IMR-90 (cell line): Measurements from ENCODE around the gene MCF2L. TPM values are rescaled to one million over a fixed set of nuclear protein-coding genes. Genes with fewer than 3 reads are reported as not detected.

Source experiments
- ATAC-seq: fragments of 200-7000 bp; cut with Tn5 transposase; 2 replicates; pipeline ENCODE4 v1.9.1; 2020; ENCODE audit warnings: low read depth, mild to moderate bottlenecking, moderate library complexity
- BruUV-seq: library from RNA; stranded (reverse); fragments of 400-500 nt; replicated peaks from 2 replicates; lab custom pipeline; 2021; lab: Mats Ljungman, UMichigan
- CTCF ChIA-PET: fragments of 300-600 bp; formaldehyde crosslinking; extraction: SDS; loops from one replicate; lab custom pipeline; 2021; ENCODE audit warnings: antibody characterized with exemption; lab: Yijun Ruan, JAX
- POLR2A ChIA-PET: fragments of 300-600 bp; sonication (Branson Sonifier 250); formaldehyde crosslinking; loops from one replicate; lab custom pipeline; 2022; ENCODE audit warnings: antibody characterized with exemption; ENCODE audit not compliant: unreplicated experiment; lab: Charles Lee
- DNase-seq: peaks from one replicate; pipeline ENCODE4 v3.0.0; 2013
- H2AFZ ChIP-seq: replicated peaks from 2 replicates; pipeline ENCODE3; 2013; ENCODE audit warnings: low read length, mild to moderate bottlenecking; ENCODE audit not compliant: poor library complexity
- H2AK5ac ChIP-seq: 2 replicates; pipeline ENCODE4 v1.6.1; 2013; ENCODE audit warnings: low read depth, low read length, inconsistent platforms
- H2AK9ac ChIP-seq: replicated peaks from 2 replicates; pipeline ENCODE3; 2013; ENCODE audit warnings: mild to moderate bottlenecking, low read depth, low read length, moderate library complexity; ENCODE audit not compliant: poor library complexity
- H2BK120ac ChIP-seq: 2 replicates; pipeline ENCODE4 v1.6.1; 2013; ENCODE audit warnings: low read depth, low read length, inconsistent platforms
- H2BK15ac ChIP-seq: 3 replicates; pipeline ENCODE4 v1.6.1; 2013; ENCODE audit warnings: low read depth, low read length, inconsistent platforms
- H2BK20ac ChIP-seq: 2 replicates; pipeline ENCODE4 v1.6.1; 2013; ENCODE audit warnings: low read depth, mild to moderate bottlenecking, inconsistent platforms, low read length, moderate library complexity
- H2BK5ac ChIP-seq: 2 replicates; pipeline ENCODE4 v1.6.1; 2013; ENCODE audit warnings: mild to moderate bottlenecking, low read depth, low read length, inconsistent platforms; ENCODE audit not compliant: poor library complexity, severe bottlenecking
- H3K14ac ChIP-seq: replicated peaks from 2 replicates; pipeline ENCODE4 v1.6.1; 2013; ENCODE audit warnings: low read depth, low read length, inconsistent platforms
- H3K18ac ChIP-seq: 2 replicates; pipeline ENCODE4 v1.6.1; 2013; ENCODE audit warnings: low read depth, low read length, control low read depth
- H3K23ac ChIP-seq: 2 replicates; pipeline ENCODE4 v1.6.1; 2013; ENCODE audit warnings: low read depth, low read length, inconsistent platforms
- H3K27ac ChIP-seq: 2 replicates; pipeline ENCODE4 v1.5.1; 2013; ENCODE audit warnings: mild to moderate bottlenecking, control low read depth, low read length; ENCODE audit not compliant: insufficient read depth
- H3K27me3 ChIP-seq: 2 replicates; pipeline ENCODE4 v1.6.1; 2013; ENCODE audit warnings: low read length; ENCODE audit not compliant: control insufficient read depth, insufficient read depth
- H3K36me3 ChIP-seq: 2 replicates; pipeline ENCODE4 v1.6.1; 2013; ENCODE audit warnings: low read length, mixed read lengths; ENCODE audit not compliant: control insufficient read depth, insufficient read depth
- H3K4ac ChIP-seq: 2 replicates; pipeline ENCODE4 v1.6.1; 2013; ENCODE audit warnings: low read depth, low read length, inconsistent platforms
- H3K4me1 ChIP-seq: 2 replicates; pipeline ENCODE4 v1.6.1; 2013; ENCODE audit warnings: low read length, mixed read lengths; ENCODE audit not compliant: control insufficient read depth, insufficient read depth
- H3K4me2 ChIP-seq: 2 replicates; pipeline ENCODE4 v1.6.1; 2013; ENCODE audit warnings: low read depth, mild to moderate bottlenecking, control low read depth, low read length, moderate library complexity
- H3K4me3 ChIP-seq: 2 replicates; pipeline ENCODE4 v1.5.1; 2013; ENCODE audit warnings: low read depth, mild to moderate bottlenecking, control low read depth, low read length, moderate library complexity; ENCODE audit not compliant: insufficient read depth
- H3K56ac ChIP-seq: 2 replicates; pipeline ENCODE4 v1.6.1; 2013; ENCODE audit warnings: low read length, inconsistent platforms; ENCODE audit not compliant: insufficient read depth; ENCODE audit errors: extremely low read depth
- H3K79me1 ChIP-seq, 2 experiments: 2 replicates each; pipeline ENCODE4 v1.6.1; 2013; ENCODE audit warnings: low read length in 2 of 2, inconsistent platforms in 1 of 2, low read depth in 1 of 2
- H3K9ac ChIP-seq: 2 replicates; pipeline ENCODE4 v1.6.1; 2013; ENCODE audit warnings: low read depth, low read length, control low read depth
- H3K9me1 ChIP-seq: 2 replicates; pipeline ENCODE4 v1.6.1; 2013; ENCODE audit warnings: low read length, inconsistent platforms; ENCODE audit not compliant: insufficient read depth
- H3K9me3 ChIP-seq: 2 replicates; pipeline ENCODE4 v1.6.1; 2013; ENCODE audit warnings: low read length; ENCODE audit not compliant: control insufficient read depth, insufficient read depth
- H4K20me1 ChIP-seq: 2 replicates; pipeline ENCODE4 v1.6.1; 2013; ENCODE audit warnings: low read length, inconsistent platforms; ENCODE audit not compliant: insufficient read depth
- H4K5ac ChIP-seq: 2 replicates; pipeline ENCODE4 v1.6.1; 2013; ENCODE audit warnings: mild to moderate bottlenecking, low read depth, low read length, control low read depth
- H4K8ac ChIP-seq, 2 experiments: 2 replicates each; pipeline ENCODE4 v1.6.1; 2013; ENCODE audit warnings: low read depth in 2 of 2, low read length in 2 of 2, control low read depth in 1 of 2, inconsistent platforms in 1 of 2
- H4K91ac ChIP-seq: 2 replicates; pipeline ENCODE4 v1.6.1; 2013; ENCODE audit warnings: low read depth, low read length, inconsistent platforms; ENCODE audit not compliant: insufficient read depth
- BHLHE40 ChIP-seq: fragments of 150-350 bp; IDR thresholded peaks from 2 replicates; pipeline ENCODE4 v1.6.1; 2016; ENCODE audit warnings: mild to moderate bottlenecking, low read depth, low read length
- CEBPB ChIP-seq: IDR thresholded peaks from 2 replicates; pipeline ENCODE4 v1.6.1; 2012; ENCODE audit warnings: low read depth, low read length, improper control_type of control experiment
- FOS ChIP-seq: fragments of 150-350 bp; IDR thresholded peaks from 2 replicates; pipeline ENCODE4 v1.6.1; 2016; ENCODE audit warnings: low read depth, low read length
- MAZ ChIP-seq: IDR thresholded peaks from 2 replicates; pipeline ENCODE4 v1.6.1; 2012; ENCODE audit warnings: low read depth, mild to moderate bottlenecking, low read length, improper control_type of control experiment, moderate library complexity, borderline replicate concordance
- MXI1 ChIP-seq: IDR thresholded peaks from 2 replicates; pipeline ENCODE4 v1.6.1; 2012; ENCODE audit warnings: low read depth, mild to moderate bottlenecking, low read length, moderate library complexity, borderline replicate concordance
- NFE2L2 ChIP-seq: fragments of 150-350 bp; IDR thresholded peaks from 2 replicates; pipeline ENCODE4 v1.6.1; 2016; ENCODE audit warnings: low read depth, mild to moderate bottlenecking, low read length
- POLR2A ChIP-seq: IDR thresholded peaks from 2 replicates; pipeline ENCODE4 v1.6.1; 2012; ENCODE audit warnings: mild to moderate bottlenecking, low read depth, low read length
- RAD21 ChIP-seq: IDR thresholded peaks from 2 replicates; pipeline ENCODE4 v1.6.1; 2012; ENCODE audit warnings: low read length, improper control_type of control experiment
- RCOR1 ChIP-seq: IDR thresholded peaks from 2 replicates; pipeline ENCODE4 v1.6.1; 2012; ENCODE audit warnings: mild to moderate bottlenecking, low read length, improper control_type of control experiment; ENCODE audit not compliant: insufficient replicate concordance
- RFX5 ChIP-seq: IDR thresholded peaks from 2 replicates; pipeline ENCODE4 v1.8.0; 2012; ENCODE audit warnings: low read depth, mild to moderate bottlenecking, low read length, moderate library complexity
- SMC3 ChIP-seq: fragments of 150-350 bp; IDR thresholded peaks from 2 replicates; pipeline ENCODE4 v1.6.1; 2016; ENCODE audit warnings: low read depth, mild to moderate bottlenecking, antibody characterized with exemption, low read length, moderate library complexity
- WGBS, 2 experiments: methylation state at CpG; one replicate each; pipeline versions ENCODE4 v1.1.5 to v1.1.7; 2013; ENCODE audit warnings: missing lambda C conversion rate in 2 of 2; ENCODE audit not compliant: insufficient read length in 1 of 2; ENCODE audit errors: extremely low coverage in 2 of 2; 5-methylcytosine and 5-hydroxymethylcytosine counted together
- dilution Hi-C: fragments of 300-500 bp; cut with HindIII; formaldehyde crosslinking; loops from one replicate; pipeline ENCODE4 v1.14.3; 2018; ENCODE audit warnings: low sequenced_read_pairs; ENCODE audit not compliant: unreplicated experiment
- in situ Hi-C: fragments of 300-500 bp; cut with MboI; formaldehyde crosslinking; loops from 3 replicates; pipeline ENCODE4 v1.14.3; 2019; ENCODE audit warnings: low sequenced_read_pairs, inconsistent platforms, mixed read lengths
- intact Hi-C: fragments of 100-400 bp; cut with micrococcal nuclease; formaldehyde crosslinking; loops from 2 replicates; pipeline ENCODE4 v1.10.0; 2022
- polyA plus RNA-seq, 3 experiments: library from polyadenylated mRNA; depleted of rRNA; stranded (reverse); fragments of >200 nt; gene quantifications; 2 replicates each; pipeline ENCODE4 v1.2.3, GENCODE V29; 2012; ENCODE audit warnings: low replicate concordance in 1 of 3
- total RNA-seq: library from RNA; depleted of rRNA; stranded (reverse); fragments of >200 nt; gene quantifications from 2 replicates; pipeline ENCODE4 v1.2.3, GENCODE V29; 2012
- TF ChIP-seq, protein P1 (sequence below): conservative IDR thresholded peaks from 2 replicates; pipeline ENCODE4 v1.5.1; 2012; ENCODE audit warnings: mild to moderate bottlenecking, low read depth, low read length, improper control_type of control experiment
- TF ChIP-seq, protein P2 (sequence below): fragments of 150-350 bp; IDR thresholded peaks from 2 replicates; pipeline ENCODE4 v1.6.1; 2017; ENCODE audit warnings: mild to moderate bottlenecking, antibody characterized with exemption, low read length, low read depth

MCF2L gene
- total and polyA plus RNA-seq, 2 of the 4 experiments (the other 2 are of a cell fraction): 0.18 TPM; not detected in 1

DNA sequence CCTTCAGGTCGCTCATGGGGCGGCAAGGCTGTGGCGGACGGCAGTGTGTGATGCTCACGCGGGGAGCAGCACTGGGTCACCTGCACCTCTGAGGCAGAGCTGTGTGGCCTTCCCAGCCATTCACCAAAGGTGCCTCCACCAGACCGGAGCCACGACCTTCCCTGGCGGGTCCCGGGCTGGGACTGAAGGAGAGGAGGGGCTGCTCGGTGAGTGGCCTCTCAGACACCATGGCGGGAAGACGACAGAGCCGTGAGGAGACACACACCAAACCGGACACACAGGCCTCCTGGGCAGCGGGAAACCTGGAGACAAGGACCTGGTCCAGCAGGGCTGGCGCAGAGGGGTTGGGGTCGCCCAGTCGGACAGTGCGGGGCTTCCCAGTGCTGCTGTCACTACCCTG, 7.5 kb downstream of the MCF2L start:
- dilution Hi-C loops: no loop called here
- BruUV-seq: no TSS peak
- CTCF ChIA-PET: interaction anchor here (0.7 kb wide), 1 partner anchor 490 kb away, joined by 3 read pairs; no protein-coding TSS in a partner anchor

More for the DNA sequence above, 7.5 kb downstream of the MCF2L start:
- no peaks in the 10 kb centered on the region for H3K79me1 ChIP-seq
- no peak overlapping the region for H4K91ac ChIP-seq
- H3K4me2 ChIP-seq: no peak overlapping the region
- in situ Hi-C loops: no loop called here
- intact Hi-C loops: no loop called here
- DNase-seq (no peak), ATAC-seq (no peak)
- H3K4me1 ChIP-seq: no peaks in the 10 kb centered on the region
- H2BK5ac ChIP-seq: no peak overlapping the region
- no peak overlapping the region for H3K18ac ChIP-seq
- WGBS, 2 experiments: 89% methylated on average over 6 of the region's 20 CpGs; no CpG with 5 or more reads in 1 of the 2 experiments
- H3K9ac ChIP-seq: no peak overlapping the region
- no peaks in the 10 kb centered on the region for H4K20me1 ChIP-seq
- no peaks in the 10 kb centered on the region for H3K36me3 ChIP-seq
- no peak overlapping the region for H2BK20ac ChIP-seq
- H4K8ac ChIP-seq: no peak overlapping the region
- no peak overlapping the region for H4K5ac ChIP-seq
- H3K4ac ChIP-seq: no peak overlapping the region
- no peak overlapping the region for H3K27ac ChIP-seq
- no peaks in the 10 kb centered on the region for H3K9me1 ChIP-seq
- H2AFZ ChIP-seq: no peak overlapping the region
- no peak overlapping the region for H2AK5ac ChIP-seq
- no peak overlapping the region for H3K56ac ChIP-seq
- H3K14ac ChIP-seq: no peak overlapping the region
- no peak overlapping the region for H2BK15ac ChIP-seq
- TF ChIP-seq RFX5 (no peak), RAD21 (no peak), NFE2L2 (no peak), RCOR1 (no peak), FOS (no peak), MXI1 (no peak), MAZ (no peak), SMC3 (no peak), POLR2A (no peak), CEBPB (no peak), BHLHE40 (no peak)
- TF ChIP-seq, protein P1, sequence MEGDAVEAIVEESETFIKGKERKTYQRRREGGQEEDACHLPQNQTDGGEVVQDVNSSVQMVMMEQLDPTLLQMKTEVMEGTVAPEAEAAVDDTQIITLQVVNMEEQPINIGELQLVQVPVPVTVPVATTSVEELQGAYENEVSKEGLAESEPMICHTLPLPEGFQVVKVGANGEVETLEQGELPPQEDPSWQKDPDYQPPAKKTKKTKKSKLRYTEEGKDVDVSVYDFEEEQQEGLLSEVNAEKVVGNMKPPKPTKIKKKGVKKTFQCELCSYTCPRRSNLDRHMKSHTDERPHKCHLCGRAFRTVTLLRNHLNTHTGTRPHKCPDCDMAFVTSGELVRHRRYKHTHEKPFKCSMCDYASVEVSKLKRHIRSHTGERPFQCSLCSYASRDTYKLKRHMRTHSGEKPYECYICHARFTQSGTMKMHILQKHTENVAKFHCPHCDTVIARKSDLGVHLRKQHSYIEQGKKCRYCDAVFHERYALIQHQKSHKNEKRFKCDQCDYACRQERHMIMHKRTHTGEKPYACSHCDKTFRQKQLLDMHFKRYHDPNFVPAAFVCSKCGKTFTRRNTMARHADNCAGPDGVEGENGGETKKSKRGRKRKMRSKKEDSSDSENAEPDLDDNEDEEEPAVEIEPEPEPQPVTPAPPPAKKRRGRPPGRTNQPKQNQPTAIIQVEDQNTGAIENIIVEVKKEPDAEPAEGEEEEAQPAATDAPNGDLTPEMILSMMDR: no peak
- TF ChIP-seq, protein P2, sequence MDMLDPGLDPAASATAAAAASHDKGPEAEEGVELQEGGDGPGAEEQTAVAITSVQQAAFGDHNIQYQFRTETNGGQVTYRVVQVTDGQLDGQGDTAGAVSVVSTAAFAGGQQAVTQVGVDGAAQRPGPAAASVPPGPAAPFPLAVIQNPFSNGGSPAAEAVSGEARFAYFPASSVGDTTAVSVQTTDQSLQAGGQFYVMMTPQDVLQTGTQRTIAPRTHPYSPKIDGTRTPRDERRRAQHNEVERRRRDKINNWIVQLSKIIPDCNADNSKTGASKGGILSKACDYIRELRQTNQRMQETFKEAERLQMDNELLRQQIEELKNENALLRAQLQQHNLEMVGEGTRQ: no peak
- H3K4me3 ChIP-seq: no peak overlapping the region
- no peak overlapping the region for H3K23ac ChIP-seq
- H3K9me3 ChIP-seq: peaks cover 3% of the 10 kb centered on the region
- POLR2A ChIA-PET: no interaction called here
- no peak overlapping the region for H2AK9ac ChIP-seq
- no peak overlapping the region for H2BK120ac ChIP-seq
- peaks cover 53% of the 10 kb centered on the region for H3K27me3 ChIP-seq
